CD4-positive, alpha-beta T cell treated with Interleukin-15 for 1 hour (primary cell): ENCODE data around the gene OTUB1.

Experiments
- DNase-seq: peaks from one replicate; pipeline ENCODE4 v3.0.0-alpha.2; 2020

OTUB1 gene

DNA sequence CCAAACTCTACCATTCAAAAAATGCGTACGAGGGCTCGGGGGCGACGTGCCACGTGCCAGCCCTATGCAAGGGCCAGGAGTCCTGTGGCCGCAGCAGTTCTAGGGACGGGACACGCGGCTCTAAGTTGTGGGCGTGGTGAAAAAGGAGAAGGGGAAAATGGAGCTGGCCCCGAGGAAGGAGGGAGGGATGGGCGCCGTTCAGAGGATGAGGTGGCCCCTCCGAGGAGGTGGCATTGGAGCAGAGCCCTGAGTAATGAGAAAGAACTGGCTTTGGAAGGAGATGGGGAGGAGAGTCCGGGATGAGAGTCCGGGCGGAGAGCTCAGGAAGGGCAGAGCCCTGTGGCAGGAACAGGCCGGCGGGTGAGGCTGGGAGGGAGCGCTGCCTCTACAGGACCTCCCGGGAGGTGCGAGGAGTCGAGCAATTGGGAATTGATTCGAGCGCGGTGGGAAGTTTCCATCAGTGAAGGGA lies 21.0 kb downstream of the OTUB1 start:
- no peak for DNase-seq

DNA sequence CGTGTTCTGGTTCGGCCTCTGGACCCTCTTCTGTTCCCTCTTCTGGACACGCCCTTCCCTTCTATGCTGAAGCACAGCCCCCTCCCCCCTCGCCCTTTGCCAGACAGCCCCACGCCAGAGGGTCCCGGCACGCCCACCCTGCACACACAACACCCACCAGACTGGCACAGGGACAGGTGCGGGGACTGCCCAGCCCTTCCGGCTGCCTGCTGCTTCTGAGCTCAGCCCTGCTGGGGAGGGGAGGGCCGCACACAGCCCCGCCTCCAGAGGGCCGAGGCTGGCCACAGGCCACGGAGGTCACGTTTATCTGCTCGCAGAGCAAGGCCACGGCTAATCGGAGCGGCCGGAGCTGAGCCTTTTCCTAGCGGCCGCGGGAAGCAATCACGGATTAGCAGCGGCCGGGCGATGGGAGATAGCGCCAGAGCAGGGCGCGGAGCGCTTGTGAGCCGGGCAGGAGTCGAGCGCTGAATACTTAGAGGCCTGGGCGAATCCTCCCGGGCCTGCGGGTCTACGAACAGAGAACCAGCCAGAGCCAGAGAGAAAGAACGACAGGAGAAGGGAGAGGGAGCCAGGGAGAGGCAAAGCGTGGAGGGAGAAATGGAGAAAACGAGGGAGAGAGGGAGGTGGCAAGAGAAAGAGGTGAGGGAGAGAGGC lies 21.5 kb downstream of the OTUB1 start:
- DNase-seq: peak; percentile 36

DNA sequence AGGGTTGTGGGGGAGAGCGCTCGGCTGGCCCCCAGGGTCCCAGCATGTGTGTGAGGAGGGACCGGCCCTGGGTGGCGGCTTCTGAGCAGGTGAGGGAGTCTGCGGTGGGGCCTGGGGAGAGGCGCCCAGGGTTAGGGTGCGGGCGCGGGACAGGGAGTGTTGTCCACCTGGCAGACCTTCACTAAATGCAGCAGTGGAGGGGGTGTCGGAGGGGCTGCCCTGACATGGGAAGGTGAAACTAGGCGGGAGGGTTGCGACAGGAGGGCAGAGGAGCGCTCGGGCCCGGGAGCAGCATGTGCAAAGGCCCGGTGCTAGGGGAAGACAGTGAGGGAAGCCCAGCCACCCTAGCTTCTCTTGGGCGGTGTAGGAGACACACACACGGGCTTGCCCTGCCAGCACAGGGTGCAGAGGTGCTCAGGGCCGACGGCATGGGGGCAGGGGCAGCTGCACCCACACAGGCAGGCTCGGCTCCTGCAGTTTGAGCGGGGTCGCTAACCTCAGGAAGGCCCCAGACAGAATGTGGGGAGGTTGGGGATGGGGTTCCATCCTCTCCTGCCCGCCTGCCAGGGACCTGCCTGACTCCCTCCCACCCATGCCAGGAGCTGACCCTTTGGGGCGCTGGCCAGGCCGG lies 22.2 kb downstream of the OTUB1 start:
- no peak for DNase-seq

DNA sequence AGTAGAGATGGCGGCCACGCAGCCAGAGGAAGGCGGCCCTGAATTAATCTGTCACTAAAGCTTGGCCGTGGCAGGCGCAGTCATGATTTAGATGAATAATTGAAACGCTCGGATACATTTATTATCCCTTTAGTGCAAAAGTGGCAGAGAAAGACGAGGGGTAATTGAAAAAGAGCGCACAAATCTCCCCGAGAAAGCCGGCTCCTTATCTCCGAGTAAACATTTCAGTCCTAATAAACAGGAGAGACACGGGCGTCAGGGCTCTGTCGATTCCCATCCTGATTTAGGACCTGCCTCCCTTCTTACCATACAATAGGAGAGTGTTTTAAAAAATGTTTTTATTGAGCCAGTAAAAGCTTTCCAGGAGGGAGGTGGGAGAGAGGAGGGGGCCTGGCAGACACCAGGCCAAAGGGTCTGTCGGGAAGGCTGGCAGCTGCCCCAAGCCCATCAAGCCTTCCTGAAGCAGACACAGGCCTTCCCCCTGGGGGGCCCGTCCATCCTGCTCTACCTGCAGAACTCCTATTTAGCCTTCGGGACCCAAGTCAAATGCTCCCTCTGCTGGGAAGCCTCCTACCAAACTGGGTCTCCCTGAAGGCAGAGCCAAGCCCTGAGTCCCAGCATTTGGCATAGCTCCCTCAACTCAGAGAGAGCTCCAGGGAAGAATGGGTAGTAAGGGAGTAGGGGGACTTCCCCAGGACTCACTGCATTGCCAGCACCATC lies 22.8 kb downstream of the OTUB1 start:
- DNase-seq: no peak

DNA sequence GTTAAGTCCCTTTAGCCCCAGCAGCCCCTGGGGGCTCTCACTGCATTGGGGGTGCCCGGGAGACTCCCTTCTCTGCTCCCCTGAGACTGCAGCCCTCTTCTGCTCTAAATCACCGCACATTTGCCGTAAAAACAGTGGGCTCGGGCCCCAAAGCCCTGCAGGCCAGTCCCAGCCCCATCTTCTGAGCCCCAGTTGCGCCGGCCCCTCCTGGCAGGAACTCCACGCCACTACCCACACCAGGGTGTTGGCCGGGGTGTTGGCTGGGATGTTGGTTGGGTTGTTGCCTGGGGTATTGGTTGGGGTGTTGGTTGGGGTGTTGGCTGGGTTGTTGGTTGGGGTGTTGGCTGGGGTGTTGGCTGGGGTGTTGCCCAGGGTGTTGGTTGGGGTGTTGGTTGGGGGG lies 23.5 kb downstream of the OTUB1 start:
- DNase-seq: no peak

DNA sequence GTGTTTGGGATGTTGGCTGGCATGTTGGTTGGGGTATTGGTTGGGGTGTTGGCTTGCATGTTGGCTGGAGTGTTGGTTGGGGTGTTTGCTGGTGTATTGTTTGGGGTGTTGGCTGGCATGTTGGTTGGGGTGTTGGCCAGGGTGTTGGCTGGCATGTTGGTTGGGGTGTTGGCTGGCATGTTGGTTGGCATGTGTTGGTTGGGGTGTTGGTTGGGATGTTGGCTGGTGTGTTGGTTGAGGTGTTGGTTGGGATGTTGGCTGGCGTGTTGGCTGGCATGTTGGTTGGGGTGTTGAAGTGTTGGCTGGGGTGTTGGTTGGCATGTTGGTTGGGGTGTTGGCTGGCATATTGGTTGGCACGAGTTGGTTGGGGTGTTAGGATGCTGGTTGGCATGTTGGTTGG lies 24.5 kb downstream of the OTUB1 start:
- DNase-seq: no peak

DNA sequence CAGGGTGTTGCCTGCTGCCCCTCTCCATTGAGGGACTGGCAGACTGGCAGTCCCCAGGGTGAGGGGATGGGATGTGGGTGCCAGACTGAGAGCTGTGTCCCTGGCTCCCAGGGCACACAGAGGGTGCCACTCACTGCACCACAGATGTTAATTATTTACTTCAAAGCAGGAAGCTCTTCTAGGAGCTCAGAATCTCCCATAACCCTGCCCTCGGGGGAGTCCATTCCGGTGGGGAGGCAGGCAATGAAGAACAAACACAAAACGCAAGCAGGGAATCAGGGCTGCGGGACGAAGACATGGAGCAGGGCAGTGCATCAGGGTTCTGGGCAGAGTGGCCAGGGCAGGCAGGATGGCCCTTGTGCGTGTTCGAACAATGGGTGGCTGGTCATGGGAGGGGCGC lies 25.1 kb downstream of the OTUB1 start:
- DNase-seq: no peak

DNA sequence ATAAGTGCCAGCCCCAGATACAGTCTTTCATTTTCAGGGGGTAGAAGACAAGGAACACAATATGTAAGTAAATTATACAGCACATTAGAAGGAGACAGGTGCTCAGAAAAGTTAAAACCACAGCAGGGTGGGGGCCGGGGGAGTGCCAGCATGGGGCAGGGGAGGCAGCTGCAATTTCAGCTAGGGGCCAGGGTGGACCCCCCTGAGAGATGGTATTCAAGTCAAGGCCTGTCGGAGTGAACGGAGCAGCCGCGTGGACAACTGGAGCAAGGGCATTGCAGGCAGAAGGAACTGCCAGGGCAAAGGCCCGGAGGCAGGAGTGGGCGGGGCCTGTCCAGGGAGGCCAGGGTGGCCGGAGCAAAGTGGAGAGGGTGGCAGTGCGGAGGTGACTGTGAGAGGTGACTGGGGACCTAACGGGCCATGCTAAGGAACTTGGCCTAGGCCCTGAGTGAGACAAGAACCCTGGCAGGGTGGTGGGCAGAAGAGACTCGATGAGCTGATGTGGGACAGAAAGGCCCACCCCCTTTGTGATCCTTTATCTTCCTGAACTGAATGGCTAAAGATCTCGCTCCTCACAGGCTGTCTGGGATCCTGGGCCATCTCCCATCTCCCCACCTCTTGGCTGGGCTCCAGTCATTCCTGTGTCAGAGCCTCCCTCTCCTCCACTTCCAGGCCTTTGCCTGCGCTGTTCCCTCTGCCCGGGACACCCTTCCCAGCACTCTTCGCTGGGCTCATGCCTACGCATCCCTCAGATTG lies 27.1 kb downstream of the OTUB1 start:
- no peak for DNase-seq

DNA sequence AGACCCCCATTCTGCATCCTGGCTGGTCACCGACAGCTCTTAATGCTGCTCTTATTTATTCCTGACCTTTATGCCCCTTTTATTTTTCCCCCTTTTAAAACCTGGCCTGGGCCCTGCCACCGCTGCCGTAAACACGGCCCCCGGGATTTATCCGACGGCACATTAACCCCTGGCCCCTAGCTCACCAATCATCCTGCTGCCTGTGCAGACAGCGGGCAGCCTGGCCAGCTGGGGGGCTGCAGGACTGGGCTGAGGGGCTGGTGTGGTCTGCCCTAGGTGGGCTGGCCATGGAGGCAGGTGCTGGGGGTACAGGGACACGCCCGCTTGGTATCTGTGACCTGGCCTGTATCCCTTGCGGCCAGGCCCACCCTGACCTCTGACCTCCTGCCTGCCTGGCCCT lies 28.1 kb downstream of the OTUB1 start:
- DNase-seq: no peak

DNA sequence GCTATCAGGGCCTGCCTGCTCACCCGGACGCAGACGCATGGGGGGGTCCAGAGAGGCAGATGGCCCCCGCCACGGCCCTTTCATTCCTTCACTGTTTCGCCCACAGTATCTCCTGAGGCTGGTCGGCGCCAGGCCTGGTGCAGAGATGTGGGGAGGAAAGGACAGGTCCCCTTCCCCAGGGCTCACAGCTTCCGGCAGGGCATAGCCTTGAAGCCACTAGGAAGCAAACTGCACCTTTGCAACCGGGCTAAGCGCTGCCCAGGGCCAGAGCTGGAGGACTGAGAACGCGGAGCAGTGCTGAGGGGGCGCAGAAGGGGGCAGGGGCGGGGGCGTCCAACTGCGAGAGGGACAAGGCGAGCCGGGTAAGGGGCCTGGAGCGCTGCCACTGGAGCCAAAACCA lies 29.3 kb downstream of the OTUB1 start:
- no peak for DNase-seq

DNA sequence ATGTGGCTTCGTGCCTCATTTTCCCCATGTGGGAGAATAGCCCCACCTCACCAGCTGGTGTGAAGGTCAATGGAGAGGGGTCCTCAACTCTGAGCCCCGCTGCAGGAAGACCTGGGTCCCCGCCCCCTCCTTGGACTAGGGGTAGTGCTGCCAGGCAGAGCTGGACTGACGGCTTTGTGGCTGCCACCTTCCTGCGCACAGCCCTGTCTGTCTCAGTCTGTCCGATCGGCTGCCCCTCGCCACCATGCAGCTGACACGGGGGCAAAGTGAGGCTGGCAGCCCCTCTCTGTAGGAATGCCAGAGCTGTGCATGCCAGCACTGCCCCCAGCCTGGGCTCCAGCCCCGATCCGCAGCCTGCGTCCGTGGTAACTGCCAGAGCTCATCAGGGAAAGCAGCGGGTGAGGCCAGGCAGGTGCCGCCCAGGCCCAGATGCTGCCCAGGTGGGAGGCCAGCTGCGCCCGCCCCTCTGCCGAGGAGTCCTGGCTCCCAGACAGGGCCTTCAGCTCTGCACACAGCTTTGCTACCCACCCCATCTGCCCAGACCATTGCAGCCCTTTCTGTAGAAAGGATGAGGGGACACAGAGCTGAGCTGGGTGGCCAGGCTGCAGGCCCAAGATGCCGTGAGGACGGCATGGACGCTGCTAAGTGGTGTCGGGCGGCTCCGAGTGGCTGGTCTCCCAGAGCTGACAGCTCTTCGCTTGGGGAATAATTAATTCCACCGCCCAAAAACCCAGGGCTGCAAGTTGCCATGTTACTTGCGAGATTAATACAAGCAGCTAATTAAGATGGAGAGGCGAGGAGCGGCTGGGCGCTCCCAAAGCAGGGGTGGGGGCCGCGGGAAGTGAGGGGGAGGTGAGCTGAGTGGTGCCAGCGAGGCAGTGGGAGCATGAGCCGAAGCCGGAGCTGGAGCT lies 30.0 kb downstream of the OTUB1 start:
- no peak for DNase-seq

DNA sequence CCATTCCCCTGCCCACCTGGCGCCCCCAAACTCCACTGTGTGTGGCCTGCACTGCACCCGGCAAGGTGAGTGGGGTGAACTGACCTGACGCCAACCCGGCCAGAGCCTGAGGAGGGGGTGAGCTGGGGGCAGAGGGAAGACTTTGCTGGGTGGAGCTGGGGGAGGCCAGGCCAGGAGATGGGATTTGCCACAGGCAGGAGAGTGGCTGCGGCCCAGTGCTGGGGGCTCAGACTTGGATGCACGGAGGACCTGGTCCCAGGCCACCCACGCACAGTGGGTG lies 31.6 kb downstream of the OTUB1 start:
- DNase-seq: no peak

DNA sequence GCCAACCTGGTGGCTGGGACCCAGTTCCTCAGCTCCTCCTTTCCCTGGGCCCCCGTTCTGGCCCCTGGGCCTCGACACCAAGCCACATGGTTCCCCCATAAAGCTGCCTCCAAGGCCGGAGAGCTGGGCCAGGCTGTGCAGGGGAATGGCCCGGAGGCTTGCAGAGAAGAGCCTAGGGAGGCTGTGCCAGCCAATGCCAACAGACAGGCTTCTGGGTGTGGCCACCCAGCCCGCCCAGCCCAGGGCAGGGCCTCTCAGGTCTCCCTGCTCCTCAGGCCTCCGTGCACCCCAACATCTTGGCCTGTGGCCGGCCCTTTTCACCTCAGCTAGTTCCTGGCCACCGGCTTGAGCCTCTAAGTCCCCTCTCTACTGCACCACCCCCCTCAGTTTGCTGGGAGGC lies 32.1 kb downstream of the OTUB1 start:
- DNase-seq: no peak

DNA sequence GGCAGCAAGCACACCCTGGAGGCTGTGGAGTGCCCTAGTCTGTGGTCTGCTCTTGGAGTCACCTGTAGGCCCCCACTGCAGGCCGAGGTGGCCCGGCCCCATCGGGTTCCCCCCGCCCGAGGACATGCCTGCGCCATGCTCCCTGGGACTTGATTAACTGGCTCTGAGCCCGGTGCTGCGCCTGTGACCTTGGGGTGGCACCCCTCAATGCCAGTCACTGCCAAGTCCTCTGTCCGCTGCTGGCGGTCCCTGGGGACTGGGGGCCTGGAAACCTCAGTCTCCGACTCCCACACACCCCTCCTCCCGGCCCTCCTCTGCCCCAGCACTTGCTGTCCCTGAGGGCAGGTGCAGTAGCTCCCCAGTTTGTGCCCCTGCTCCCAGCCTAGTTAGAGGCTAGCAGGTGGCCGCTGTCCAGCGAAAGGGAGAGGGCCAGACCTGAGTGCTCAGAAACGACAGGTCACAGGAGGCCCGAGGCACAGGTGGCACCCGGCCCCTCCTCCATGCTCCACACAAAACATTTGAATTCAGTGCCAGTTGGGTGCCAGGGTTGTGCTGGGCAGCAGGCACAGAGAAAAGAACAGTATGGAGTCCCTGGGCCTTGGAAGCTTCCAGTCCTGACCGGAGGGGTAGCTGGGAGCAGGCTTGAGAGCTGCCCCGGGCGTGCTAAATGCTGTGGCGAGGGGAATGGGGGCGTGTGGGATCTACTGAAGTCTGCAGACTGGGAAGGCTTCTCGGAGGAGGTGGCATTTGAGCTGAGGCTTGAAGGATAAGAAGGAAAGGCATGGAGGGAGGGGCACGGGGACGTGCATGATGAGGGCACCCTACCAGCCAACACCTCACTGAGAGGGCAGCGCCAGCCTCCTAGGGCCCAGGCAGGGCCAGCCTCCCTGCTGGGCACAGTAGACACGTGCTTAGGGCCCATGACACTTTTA lies 33.1 kb downstream of the OTUB1 start:
- DNase-seq: no peak

DNA sequence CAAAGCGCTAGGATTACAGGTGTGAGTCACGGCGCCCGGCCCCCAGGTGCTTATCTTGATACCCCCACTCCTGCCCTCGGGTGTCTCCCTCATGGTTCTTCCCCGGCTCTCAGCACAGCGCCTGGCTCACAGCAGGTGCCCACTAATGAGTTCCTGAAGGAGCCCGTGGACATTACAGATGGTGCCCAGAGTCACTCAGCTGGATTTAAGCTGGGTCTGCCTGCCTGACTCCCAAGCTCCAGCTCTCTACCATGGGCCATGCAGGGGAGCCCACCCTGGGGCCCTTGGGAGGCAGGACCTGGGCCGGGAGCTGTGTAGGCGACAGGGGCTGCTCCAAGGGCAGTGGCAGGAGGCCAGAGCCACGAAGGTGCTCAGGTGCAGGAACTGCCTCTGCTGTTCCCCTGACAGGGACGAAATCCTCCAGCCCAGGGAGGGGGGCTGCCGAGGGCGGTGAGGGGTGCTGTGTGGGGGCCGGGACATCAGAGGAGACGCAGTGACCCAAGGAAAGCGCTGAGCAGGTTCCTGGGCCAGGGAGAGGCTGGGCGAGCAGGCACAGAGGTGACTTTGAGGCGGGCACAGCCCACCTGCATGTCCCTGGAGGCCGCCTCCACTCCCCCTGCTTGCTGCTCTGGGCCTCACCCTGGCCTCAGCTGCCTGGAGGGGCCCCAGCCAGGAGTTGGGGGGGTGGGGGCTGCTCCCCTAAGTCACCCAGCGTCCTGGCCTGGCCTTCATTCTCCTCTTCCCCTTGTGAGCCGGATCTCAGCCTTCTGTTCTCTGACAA lies 34.9 kb downstream of the OTUB1 start:
- no peak for DNase-seq

DNA sequence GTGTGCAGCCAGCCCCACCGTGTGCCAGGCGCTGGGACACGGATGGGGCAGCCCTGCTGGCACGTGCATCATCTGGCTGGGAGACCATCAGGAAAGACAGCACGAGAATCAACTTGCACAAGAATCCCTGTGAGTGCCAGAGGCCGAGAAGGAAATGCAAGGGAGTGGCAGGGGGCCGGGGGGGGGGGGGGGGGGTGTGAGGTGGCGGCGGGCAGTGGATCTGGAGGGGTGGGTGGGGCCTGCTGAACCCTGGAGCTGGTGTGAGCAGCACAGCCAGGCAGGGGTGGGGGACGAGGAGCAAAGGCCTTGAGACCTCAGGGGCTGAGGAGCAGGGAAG lies 35.5 kb downstream of the OTUB1 start:
- DNase-seq: no peak

DNA sequence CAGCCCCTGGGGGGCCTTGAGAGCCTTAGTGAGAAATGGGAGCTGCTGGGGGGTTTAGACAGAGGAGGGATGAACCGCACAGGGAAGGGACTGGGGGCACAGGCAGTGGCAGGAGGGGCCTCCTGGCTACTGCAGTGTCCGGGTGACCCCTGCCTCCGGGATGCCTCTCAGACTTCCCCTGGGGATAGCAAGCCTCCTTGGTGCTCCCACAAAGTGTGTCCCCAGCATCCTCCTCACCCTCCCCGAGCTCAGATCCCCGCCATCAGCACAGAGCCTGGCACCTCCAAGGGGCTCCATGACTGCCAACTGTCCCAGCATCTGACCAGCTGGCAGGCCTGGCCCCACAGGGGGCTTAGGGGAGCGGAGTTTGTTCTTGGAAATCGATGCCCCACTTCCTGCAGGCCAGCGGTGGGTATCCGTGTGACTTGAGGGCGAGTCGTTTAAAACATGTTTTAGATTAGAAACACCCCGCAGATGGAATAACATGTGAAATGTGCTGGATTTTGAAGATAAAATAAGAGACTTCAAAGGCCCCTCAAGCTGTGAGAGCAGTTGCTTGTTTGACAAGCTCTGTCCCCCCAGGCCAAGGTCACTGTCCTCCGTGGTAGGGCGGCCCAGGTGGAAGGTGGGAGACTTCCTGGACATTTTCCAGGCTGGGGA lies 36.0 kb downstream of the OTUB1 start:
- DNase-seq: no peak

DNA sequence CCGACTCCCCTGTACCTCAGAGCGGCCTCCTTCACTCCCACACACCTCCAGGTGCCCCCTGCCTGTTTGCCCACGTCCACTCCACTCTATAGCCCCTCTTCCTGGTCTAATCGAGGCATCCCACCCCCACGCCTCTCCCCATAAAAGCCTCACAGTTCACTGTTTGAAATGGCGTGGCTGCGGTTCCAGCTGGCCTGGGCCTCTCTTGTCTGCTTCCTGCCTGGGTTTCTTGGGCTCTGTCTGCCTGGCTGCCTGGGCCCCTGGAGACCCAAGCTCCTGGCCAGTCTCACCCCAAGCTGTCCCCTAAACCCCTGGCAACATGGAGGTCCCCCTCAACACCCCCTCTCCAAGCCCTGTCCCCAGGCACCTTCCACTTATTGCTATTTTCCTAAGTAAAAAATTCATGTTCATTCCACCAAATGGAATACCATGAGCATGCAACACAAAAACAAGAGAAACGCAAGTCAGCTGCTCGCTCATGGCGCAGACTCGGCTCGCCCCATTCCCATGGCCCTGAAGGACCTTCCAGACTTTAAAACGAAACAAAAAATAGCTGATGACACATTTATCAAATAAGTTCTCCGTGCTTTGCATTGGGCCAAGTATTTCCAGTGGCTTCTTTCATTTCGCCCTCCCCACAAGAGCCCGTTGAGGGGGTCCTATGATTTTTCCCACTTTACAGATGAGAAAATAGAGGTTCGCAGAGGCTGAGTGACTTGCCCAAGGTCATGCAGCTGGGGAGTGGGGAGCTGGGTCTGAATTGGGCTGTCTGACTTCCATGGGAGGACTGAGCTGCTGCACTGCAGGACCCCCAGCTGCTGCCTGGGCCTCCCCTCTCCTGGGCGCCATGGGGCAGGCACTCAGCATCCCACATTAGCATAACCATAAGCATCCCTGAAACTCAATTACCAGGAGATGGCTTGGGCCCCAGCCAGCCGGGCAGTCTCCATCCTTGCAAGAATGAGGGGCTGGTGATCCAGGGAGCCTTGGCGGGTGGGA lies 37.8 kb downstream of the OTUB1 start:
- DNase-seq: no peak

DNA sequence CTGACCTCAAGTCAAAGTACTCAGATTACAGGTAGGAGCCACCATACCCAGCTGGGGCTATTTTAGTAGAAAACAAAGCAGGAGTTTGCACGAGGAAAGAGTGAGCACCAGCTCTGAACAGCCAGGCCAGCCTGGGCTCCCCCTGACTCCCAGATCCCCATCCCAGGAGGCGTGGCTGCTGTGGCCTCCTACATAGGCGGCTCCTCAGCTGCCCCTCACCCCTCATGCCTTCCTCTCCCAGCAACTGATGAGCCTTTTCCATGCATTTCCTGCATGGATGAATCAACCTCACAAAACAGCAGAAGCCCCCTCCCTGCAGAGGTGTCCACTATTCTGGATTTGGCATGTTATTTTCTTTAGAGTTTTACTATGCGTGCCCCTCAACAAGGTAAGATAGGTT lies 39.0 kb downstream of the OTUB1 start:
- no peak for DNase-seq
